Measurements from ENCODE around the gene RPTOR.
A peak's percentile ranks its signal among the peaks of the same experiment; 100 is the strongest.

RPTOR gene

GRCh38 chr17:80894726-80895125 is 350.1 kb downstream of the RPTOR start:
- no peak overlapping the region for H3K4me3 ChIP-seq (ENCODE audit: low read depth, low read length)
- no peak overlapping the region for H3K9ac ChIP-seq
- no peaks in the 10 kb centered on the region for H3K27me3 ChIP-seq (ENCODE audit: control insufficient read depth, insufficient read depth, low read length)
- H3K27ac ChIP-seq: no peak overlapping the region
- TF ChIP-seq, protein P1, sequence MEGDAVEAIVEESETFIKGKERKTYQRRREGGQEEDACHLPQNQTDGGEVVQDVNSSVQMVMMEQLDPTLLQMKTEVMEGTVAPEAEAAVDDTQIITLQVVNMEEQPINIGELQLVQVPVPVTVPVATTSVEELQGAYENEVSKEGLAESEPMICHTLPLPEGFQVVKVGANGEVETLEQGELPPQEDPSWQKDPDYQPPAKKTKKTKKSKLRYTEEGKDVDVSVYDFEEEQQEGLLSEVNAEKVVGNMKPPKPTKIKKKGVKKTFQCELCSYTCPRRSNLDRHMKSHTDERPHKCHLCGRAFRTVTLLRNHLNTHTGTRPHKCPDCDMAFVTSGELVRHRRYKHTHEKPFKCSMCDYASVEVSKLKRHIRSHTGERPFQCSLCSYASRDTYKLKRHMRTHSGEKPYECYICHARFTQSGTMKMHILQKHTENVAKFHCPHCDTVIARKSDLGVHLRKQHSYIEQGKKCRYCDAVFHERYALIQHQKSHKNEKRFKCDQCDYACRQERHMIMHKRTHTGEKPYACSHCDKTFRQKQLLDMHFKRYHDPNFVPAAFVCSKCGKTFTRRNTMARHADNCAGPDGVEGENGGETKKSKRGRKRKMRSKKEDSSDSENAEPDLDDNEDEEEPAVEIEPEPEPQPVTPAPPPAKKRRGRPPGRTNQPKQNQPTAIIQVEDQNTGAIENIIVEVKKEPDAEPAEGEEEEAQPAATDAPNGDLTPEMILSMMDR (IDR thresholded peaks at IDR 0.05): no peak
- no peak overlapping the region for H3K4me2 ChIP-seq (ENCODE audit: low read length)
- H3K9me3 ChIP-seq (ENCODE audit: control insufficient read depth, low read length): no peaks in the 10 kb centered on the region
- no peak overlapping the region for H2AFZ ChIP-seq
- no peaks in the 10 kb centered on the region for H3K36me3 ChIP-seq (ENCODE audit: control insufficient read depth, insufficient read depth, low read length)
- no peaks in the 10 kb centered on the region for H3K4me1 ChIP-seq
- H3K79me2 ChIP-seq: no peaks in the 10 kb centered on the region

DNA sequence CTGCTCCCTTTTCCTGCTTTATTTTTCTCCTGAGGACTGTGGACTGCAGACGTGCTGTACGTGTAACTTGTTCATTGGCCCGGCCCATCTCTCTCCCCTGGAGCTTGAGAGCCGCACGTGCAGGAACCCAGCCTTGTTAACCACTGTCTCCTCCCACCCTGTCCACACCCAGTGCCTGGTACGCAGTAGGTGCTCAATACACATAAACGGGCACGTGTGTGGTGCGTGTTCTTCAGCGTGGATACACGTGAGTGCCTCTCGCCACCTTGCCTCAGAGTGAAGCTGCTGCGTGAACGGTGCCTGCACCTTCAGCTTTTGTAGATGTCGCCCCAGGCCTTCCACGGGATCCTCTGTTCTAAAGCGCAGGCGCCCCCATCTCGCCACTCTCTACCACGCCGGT is 350.7 kb downstream of the RPTOR start:
- H3K4me2 ChIP-seq (ENCODE audit: low read length): no peak overlapping the region
- no peak overlapping the region for H3K4me3 ChIP-seq (ENCODE audit: low read depth, low read length)
- H3K4me1 ChIP-seq: no peaks in the 10 kb centered on the region
- no peaks in the 10 kb centered on the region for H3K36me3 ChIP-seq (ENCODE audit: control insufficient read depth, insufficient read depth, low read length)
- H3K9ac ChIP-seq: no peak overlapping the region
- no peaks in the 10 kb centered on the region for H3K9me3 ChIP-seq (ENCODE audit: control insufficient read depth, low read length)
- TF ChIP-seq, protein P1 (IDR thresholded peaks at IDR 0.05): no peak
- no peaks in the 10 kb centered on the region for H3K27me3 ChIP-seq (ENCODE audit: control insufficient read depth, insufficient read depth, low read length)
- no peak overlapping the region for H3K27ac ChIP-seq
- H2AFZ ChIP-seq: no peak overlapping the region
- no peaks in the 10 kb centered on the region for H3K79me2 ChIP-seq

DNA sequence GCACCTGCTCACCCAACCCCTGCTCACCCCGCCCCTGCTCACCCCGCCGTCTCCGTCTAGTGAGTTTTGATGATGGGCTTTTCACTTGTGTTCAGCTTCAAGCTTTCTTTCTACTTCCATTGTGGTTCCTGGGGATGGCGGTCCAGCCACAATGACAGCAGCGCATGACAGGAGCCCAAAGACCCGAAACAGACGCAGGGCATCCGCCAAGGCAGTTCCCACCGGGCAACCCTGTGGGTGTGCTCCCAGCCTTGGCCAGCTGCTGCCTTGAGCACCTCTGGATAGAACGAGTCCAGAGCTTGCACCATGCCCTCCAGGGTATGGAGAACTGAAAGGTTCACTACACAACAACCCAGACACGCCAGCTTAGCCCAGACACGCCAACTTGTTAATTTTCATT is 354.1 kb downstream of the RPTOR start:
- Histone ChIP-seq H3K27me3 (ENCODE audit: control insufficient read depth, insufficient read depth, low read length) (no peaks in the 10 kb centered on the region), H3K79me2 (no peaks in the 10 kb centered on the region), H3K9me3 (ENCODE audit: control insufficient read depth, low read length) (no peaks in the 10 kb centered on the region), H3K4me2 (ENCODE audit: low read length) (no peak overlapping the region), H3K4me3 (ENCODE audit: low read depth, low read length) (no peak overlapping the region), H3K9ac (no peak overlapping the region), H3K4me1 (peaks cover 2% of the 10 kb centered on the region), H2AFZ (no peak overlapping the region), H3K27ac (no peak overlapping the region), H3K36me3 (ENCODE audit: control insufficient read depth, insufficient read depth, low read length) (no peaks in the 10 kb centered on the region)
- TF ChIP-seq, protein P1 (IDR thresholded peaks at IDR 0.05): no peak

- Histone ChIP-seq H3K9me3 (ENCODE audit: control insufficient read depth, low read length) (no peaks in the 10 kb centered on the region), H3K4me3 (ENCODE audit: low read depth, low read length) (no peak overlapping the region), H3K27me3 (ENCODE audit: control insufficient read depth, insufficient read depth, low read length) (no peaks in the 10 kb centered on the region), H3K36me3 (ENCODE audit: control insufficient read depth, insufficient read depth, low read length) (no peaks in the 10 kb centered on the region), H3K79me2 (no peaks in the 10 kb centered on the region), H3K4me1 (peaks cover 2% of the 10 kb centered on the region), H3K27ac (no peak overlapping the region), H3K9ac (no peak overlapping the region), H3K4me2 (ENCODE audit: low read length) (no peak overlapping the region), H2AFZ (no peak overlapping the region)
- TF ChIP-seq, protein P1 (IDR thresholded peaks at IDR 0.05): peak; percentile 11
These were observed 355.0 kb downstream of the RPTOR start for GRCh38 chr17:80899402-80900268.

DNA sequence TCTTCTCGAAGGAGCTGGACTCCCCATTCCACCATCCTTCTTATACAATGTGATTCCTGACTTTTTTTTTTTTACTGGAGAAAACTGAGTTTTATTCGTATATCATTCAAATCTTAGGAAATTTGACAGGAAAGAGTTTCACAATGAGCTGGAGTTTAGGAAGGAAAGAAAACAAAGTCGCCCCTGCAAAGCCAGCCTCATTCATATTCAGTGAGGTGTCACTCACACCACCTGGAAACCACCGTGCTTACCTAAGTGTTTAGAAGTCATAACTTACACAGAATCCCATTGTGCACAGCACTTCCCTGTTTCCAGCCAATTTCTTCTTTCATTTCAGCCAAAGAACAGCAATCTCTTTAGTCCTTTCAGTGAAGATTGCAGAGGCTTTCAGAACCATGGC is 356.7 kb downstream of the RPTOR start:
- H3K4me2 ChIP-seq (ENCODE audit: low read length): peak overlapping the region; percentile 21
- no peaks in the 10 kb centered on the region for H3K79me2 ChIP-seq
- no peak overlapping the region for H3K27ac ChIP-seq
- no peaks in the 10 kb centered on the region for H3K36me3 ChIP-seq (ENCODE audit: control insufficient read depth, insufficient read depth, low read length)
- H3K9ac ChIP-seq: no peak overlapping the region
- no peak overlapping the region for H3K4me3 ChIP-seq (ENCODE audit: low read depth, low read length)
- peaks cover 2% of the 10 kb centered on the region for H3K4me1 ChIP-seq
- no peaks in the 10 kb centered on the region for H3K9me3 ChIP-seq (ENCODE audit: control insufficient read depth, low read length)
- TF ChIP-seq, protein P1 (IDR thresholded peaks at IDR 0.05): no peak
- no peak overlapping the region for H2AFZ ChIP-seq
- no peaks in the 10 kb centered on the region for H3K27me3 ChIP-seq (ENCODE audit: control insufficient read depth, insufficient read depth, low read length)

All from parathyroid adenoma (tissue), 2 donors.